Pancreas (tissue), 10 donors: Measurements from ENCODE around the gene STPG1. TPM values are rescaled to one million over a fixed set of nuclear protein-coding genes. Genes with fewer than 3 reads are reported as not detected.

Source experiments
- ATAC-seq, 4 donors: fragments of 200-7000 bp; cut with Tn5 transposase; one replicate each; pipeline versions ENCODE4 v1.8.0 to v1.9.1; 2020; ENCODE audit warnings: mild to moderate bottlenecking in 4 of 4, moderate library complexity in 4 of 4
- DNase-seq, 6 donors: peaks; one replicate each; pipeline ENCODE4 v3.0.0-alpha.2; 2020
- FAIRE-seq: peaks from 2 replicates; lab custom pipeline; 2012; peaks lifted over from hg19 to GRCh38; lab: Jason Lieb, UNC
- H3K27ac ChIP-seq, 4 donors: fragments of 200-600 bp; sonication (generic); 1 replicate in 3 of 4; 2 replicates in 1 of 4; pipeline versions ENCODE4 v1.5.0 to v1.8.0; 2020
- H3K27me3 ChIP-seq, 4 donors: fragments of 200-600 bp; one replicate each; pipeline ENCODE4 v1.8.0; 2021
- H3K36me3 ChIP-seq, 3 donors: fragments of 200-600 bp; sonication (generic) in 1 of 3; one replicate each; pipeline versions ENCODE4 v1.5.0 to v1.8.0; 2020 to 2021
- H3K4me1 ChIP-seq, 3 donors: fragments of 200-600 bp; one replicate each; pipeline ENCODE4 v1.8.0; 2021
- H3K4me3 ChIP-seq, 4 donors: fragments of 200-600 bp; sonication (generic) in 2 of 4; one replicate each; pipeline versions ENCODE4 v1.5.0 to v1.8.0; 2020 to 2021
- H3K9me3 ChIP-seq, 4 donors: fragments of 200-600 bp; one replicate each; pipeline ENCODE4 v1.8.0; 2021
- WGBS, 2 donors: extraction: QIAGEN DNeasy Blood & Tissue Kit; methylation state at CpG; one replicate each; pipeline ENCODE4 v1.1.7; 2013; 5-methylcytosine and 5-hydroxymethylcytosine counted together
- intact Hi-C, 3 donors: fragments of 100-400 bp; cut with DNase I; formaldehyde crosslinking; loops; one replicate each; pipeline versions ENCODE4 v1.11.1 to v1.14.2; 2022
- polyA plus RNA-seq, 2 donors: library from polyadenylated mRNA; stranded (reverse); fragments of 200-250 nt; gene quantifications; one replicate each; pipeline ENCODE4 v1.2.3, GENCODE V29; 2013
- total RNA-seq, 6 donors: library from RNA; stranded (reverse); fragmentation: NEBNext Ultra II Directional in 4 of 6; extraction: Animal tissue kit (Norgen Biotek cat#: 25700) in 4 of 6; gene quantifications; one replicate each; pipeline versions ENCODE4 v1.2.1 to v1.2.4, GENCODE V29; 2021 to 2023
- TF ChIP-seq, protein P1 (sequence below), 4 donors: fragments of 200-600 bp; sonication (generic) in 3 of 4; IDR thresholded peaks; one replicate each; pipeline versions ENCODE4 v1.5.0 to v1.8.0; 2021; ENCODE audit warnings: antibody characterized with exemption in 4 of 4
- donor health status: healthy with polysubstance abuse.
- donor health status: DM: no; HTN: no; CAD: no; lungs with moderate emphysema.
- donor health status: DM: no; HTN: no; CAD: no.
- donor health status: control.
- donor health status: control.
- donor health status: Bipolar disorder and iron deficiency.
- donor health status: DM: yes; HTN: yes; CAD: no.
- donor health status: DM: no; HTN: no; CAD: no.
- donor health status: DM: no; HTN: no; CAD: no.
- donor health status: DM: yes; HTN: yes; CAD: no.

The STPG1 gene
- total and polyA plus RNA-seq, 8 donors: 2.7 to 6.3 (median 3.5) TPM

DNA sequence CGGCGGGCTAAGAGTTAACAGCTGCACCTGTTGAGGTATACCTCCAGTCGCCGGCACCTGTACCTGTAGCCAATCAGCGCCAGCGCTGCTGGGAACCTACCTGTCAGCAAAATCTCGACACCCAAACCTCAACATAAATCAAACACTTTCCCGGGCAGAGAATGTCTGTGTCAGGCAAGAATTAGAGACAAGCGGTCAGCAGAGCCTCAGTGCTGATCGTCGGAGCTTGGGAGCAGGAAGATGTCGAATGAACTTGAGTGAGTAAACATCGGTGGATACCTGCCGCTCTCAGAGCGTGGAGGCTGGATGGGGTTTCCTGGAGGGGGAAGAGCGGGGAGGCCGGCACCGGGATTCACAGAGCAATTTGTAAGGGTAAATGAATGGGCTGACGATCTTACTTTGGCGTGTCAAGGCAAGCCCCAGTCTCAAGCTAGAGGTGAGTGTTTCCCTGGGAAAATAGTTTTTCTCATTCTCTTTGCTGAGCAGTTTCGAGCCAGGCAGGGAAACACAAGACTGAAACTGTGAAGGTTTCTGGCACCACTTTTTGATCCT lies 94.2 kb downstream of the STPG1 start, which contains the start of gene GRHL3:
GRHL3 (plus strand) TSS at position 46 of the 552 bp plus-strand sequence; CDS start at position 241, 195 bp downstream.
- FAIRE-seq (no peak), ATAC-seq (peak; percentile 79 to 85 (median 80)), DNase-seq (peak; percentile 49 to 82 (median 64))
- no peaks in the 10 kb centered on the region for H3K27me3 ChIP-seq
- 2 to 3% methylated on average over 21 of the region's 21 CpGs for WGBS, 2 donors
- peaks cover 0 to 10% (median 0%) of the 10 kb centered on the region in 3 donors for H3K4me1 ChIP-seq
- no peaks in the 10 kb centered on the region for H3K36me3 ChIP-seq
- H3K27ac ChIP-seq: no peak within 1 kb of the TSS
- H3K4me3 ChIP-seq: peak within 1 kb of the TSS in 2 of 4 donors; percentile 30 to 43
- TF ChIP-seq, protein P1, sequence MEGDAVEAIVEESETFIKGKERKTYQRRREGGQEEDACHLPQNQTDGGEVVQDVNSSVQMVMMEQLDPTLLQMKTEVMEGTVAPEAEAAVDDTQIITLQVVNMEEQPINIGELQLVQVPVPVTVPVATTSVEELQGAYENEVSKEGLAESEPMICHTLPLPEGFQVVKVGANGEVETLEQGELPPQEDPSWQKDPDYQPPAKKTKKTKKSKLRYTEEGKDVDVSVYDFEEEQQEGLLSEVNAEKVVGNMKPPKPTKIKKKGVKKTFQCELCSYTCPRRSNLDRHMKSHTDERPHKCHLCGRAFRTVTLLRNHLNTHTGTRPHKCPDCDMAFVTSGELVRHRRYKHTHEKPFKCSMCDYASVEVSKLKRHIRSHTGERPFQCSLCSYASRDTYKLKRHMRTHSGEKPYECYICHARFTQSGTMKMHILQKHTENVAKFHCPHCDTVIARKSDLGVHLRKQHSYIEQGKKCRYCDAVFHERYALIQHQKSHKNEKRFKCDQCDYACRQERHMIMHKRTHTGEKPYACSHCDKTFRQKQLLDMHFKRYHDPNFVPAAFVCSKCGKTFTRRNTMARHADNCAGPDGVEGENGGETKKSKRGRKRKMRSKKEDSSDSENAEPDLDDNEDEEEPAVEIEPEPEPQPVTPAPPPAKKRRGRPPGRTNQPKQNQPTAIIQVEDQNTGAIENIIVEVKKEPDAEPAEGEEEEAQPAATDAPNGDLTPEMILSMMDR (IDR thresholded peaks at IDR 0.05): no peak
- no peaks in the 10 kb centered on the region for H3K9me3 ChIP-seq
- intact Hi-C loops: no loop called here

GRCh38 chr1:24318615-24319311 lies 94.8 kb downstream of the STPG1 start:
- Histone ChIP-seq H3K27me3 (no peaks in the 10 kb centered on the region), H3K36me3 (no peaks in the 10 kb centered on the region), H3K27ac (no peak overlapping the region), H3K4me1 (peaks cover 0 to 10% (median 0%) of the 10 kb centered on the region in 3 donors), H3K9me3 (no peaks in the 10 kb centered on the region), H3K4me3 (peak overlapping the region in 2 of 4 donors; percentile 30 to 43)
- FAIRE-seq: no peak
- 26 to 31% methylated on average over 5 of the region's 5 CpGs for WGBS, 2 donors
- no peak for DNase-seq
- no peak for ATAC-seq
- TF ChIP-seq, protein P1 (IDR thresholded peaks at IDR 0.05): no peak
- intact Hi-C loops: no loop called here

DNA sequence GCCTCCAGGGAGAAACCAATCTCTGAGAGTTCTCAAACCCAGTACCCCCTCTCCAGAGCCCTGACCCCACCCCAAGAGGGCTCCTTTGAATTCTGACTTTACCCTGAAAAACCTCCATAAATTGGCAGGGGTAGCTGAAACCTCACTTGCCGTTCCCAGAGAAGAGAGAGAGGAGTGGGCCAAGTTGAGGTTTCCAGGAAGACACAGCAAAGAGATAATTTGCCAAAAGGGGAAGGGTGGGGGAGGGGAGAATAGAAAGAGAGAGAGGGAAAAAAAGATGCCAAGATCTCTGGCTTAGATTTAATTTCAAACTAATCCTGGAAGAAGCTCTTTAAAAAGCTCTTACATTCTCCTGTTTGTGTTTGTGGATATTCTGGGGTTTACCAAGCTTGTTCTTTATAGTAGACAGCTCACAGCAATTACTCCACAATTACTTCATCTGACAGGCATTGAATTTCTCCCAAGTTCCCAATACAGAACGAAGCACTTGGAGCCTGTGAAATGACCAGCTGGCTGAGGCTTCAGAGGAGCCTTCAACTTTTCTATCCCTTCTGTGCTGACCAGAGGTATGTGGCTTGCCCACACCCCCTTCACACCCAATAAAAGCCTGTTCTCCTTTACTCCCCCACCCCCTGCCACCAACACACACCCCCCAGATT lies 95.5 kb downstream of the STPG1 start:
- WGBS, 2 donors: 18 to 24% methylated on average over 2 of the region's 2 CpGs
- ATAC-seq (peak; percentile 31 to 51 (median 38)), DNase-seq (peak in 1 of 6 donors; percentile 23)

GRCh38 chr1:24317081-24317480 lies 96.5 kb downstream of the STPG1 start:
- TF ChIP-seq, protein P1 (IDR thresholded peaks at IDR 0.05): no peak
- peaks cover 0 to 10% (median 0%) of the 10 kb centered on the region in 3 donors for H3K4me1 ChIP-seq
- WGBS, 2 donors: 80 to 83% methylated on average over 6 of the region's 6 CpGs
- H3K36me3 ChIP-seq: no peaks in the 10 kb centered on the region
- intact Hi-C loops: no loop called here
- no peaks in the 10 kb centered on the region for H3K27me3 ChIP-seq
- FAIRE-seq (no peak), ATAC-seq (no peak), DNase-seq (no peak)
- H3K27ac ChIP-seq: no peak overlapping the region
- no peaks in the 10 kb centered on the region for H3K9me3 ChIP-seq
- no peak overlapping the region for H3K4me3 ChIP-seq

More for the DNA sequence above, 95.5 kb downstream of the STPG1 start:
- H3K27me3 ChIP-seq: no peaks in the 10 kb centered on the region
- peaks cover 0 to 10% (median 0%) of the 10 kb centered on the region in 3 donors for H3K4me1 ChIP-seq
- H3K27ac ChIP-seq: no peak overlapping the region
- H3K4me3 ChIP-seq: no peak overlapping the region
- H3K36me3 ChIP-seq: no peaks in the 10 kb centered on the region
- intact Hi-C loops: no loop called here
- TF ChIP-seq, protein P1 (IDR thresholded peaks at IDR 0.05): no peak
- no peaks in the 10 kb centered on the region for H3K9me3 ChIP-seq
- FAIRE-seq: no peak
